ENCODE data around the gene RHBG.

RHBG gene

GRCh38 chr1:156386949-156387869, 18.2 kb downstream of the RHBG start:
- no peak for DNase-seq

- no peak for DNase-seq
Observed at GRCh38 chr1:156387870-156388173, 18.8 kb downstream of the RHBG start.

GRCh38 chr1:156388174-156389137, 19.4 kb downstream of the RHBG start:
- DNase-seq = no peak

GRCh38 chr1:156389311-156389710, 20.3 kb downstream of the RHBG start:
- DNase-seq = no peak

GRCh38 chr1:156390469-156391365, 21.7 kb downstream of the RHBG start:
- DNase-seq = no peak

GRCh38 chr1:156391366-156391677, 22.3 kb downstream of the RHBG start:
- DNase-seq = no peak

- no peak for DNase-seq
Observed at GRCh38 chr1:156391701-156392100, 22.7 kb downstream of the RHBG start.

- DNase-seq = no peak
Observed at GRCh38 chr1:156392452-156392853, 23.4 kb downstream of the RHBG start.

- DNase-seq = no peak
Observed at GRCh38 chr1:156393095-156393494, 24.1 kb downstream of the RHBG start.

- DNase-seq = no peak
Observed at GRCh38 chr1:156394082-156394481, 25.1 kb downstream of the RHBG start.

GRCh38 chr1:156394835-156395461, 25.9 kb downstream of the RHBG start:
- DNase-seq = no peak

GRCh38 chr1:156399355-156400125, 30.5 kb downstream of the RHBG start:
- no peak for DNase-seq

- DNase-seq = no peak
Observed at GRCh38 chr1:156400191-156400935, 31.4 kb downstream of the RHBG start.

- no peak for DNase-seq
Observed at GRCh38 chr1:156401041-156401574, 32.1 kb downstream of the RHBG start.

GRCh38 chr1:156401681-156402081, 32.7 kb downstream of the RHBG start:
- no peak for DNase-seq

- DNase-seq = no peak
Observed at GRCh38 chr1:156402331-156403020, 33.5 kb downstream of the RHBG start.

GRCh38 chr1:156405670-156406069, 36.7 kb downstream of the RHBG start:
- no peak for DNase-seq

- no peak for DNase-seq
Observed at GRCh38 chr1:156406251-156406650, 37.2 kb downstream of the RHBG start.

GRCh38 chr1:156407344-156407743, 38.3 kb downstream of the RHBG start:
- no peak for DNase-seq

GRCh38 chr1:156407760-156408159, 38.7 kb downstream of the RHBG start:
- no peak for DNase-seq

Data from NCI-H1436 treated with DMSO at 0.1 percent for 48 hours (cell line).